RWPE2 (cell line): Measurements from ENCODE around the gene TKFC.

Experiments
- ATAC-seq: fragments of 200-7000 bp; cut with Tn5 transposase; 3 replicates; pipeline ENCODE4 v1.9.1; 2021; ENCODE audit warnings: low read depth
- DNase-seq: peaks from one replicate; pipeline ENCODE4 v3.0.0-alpha.2; 2020; ENCODE audit warnings: low spot score
- H3K27ac ChIP-seq: fragments of 450-650 bp; 2 replicates; pipeline ENCODE4 v1.5.1; 2017; ENCODE audit warnings: mild to moderate bottlenecking; ENCODE audit not compliant: poor library complexity, severe bottlenecking
- H3K27me3 ChIP-seq: fragments of 250-450 bp; sonication (Bioruptor Pico); 2 replicates; pipeline ENCODE4 v1.5.1; 2021; ENCODE audit warnings: mild to moderate bottlenecking, moderate library complexity; ENCODE audit not compliant: insufficient read depth, poor library complexity, severe bottlenecking
- H3K36me3 ChIP-seq: fragments of 250-450 bp; sonication (Bioruptor Pico); 2 replicates; pipeline ENCODE4 v1.5.1; 2020; ENCODE audit warnings: low read depth, mild to moderate bottlenecking, moderate library complexity
- H3K4me1 ChIP-seq: fragments of 250-450 bp; sonication (Bioruptor Pico); 2 replicates; pipeline ENCODE4 v1.5.1; 2021; ENCODE audit warnings: mild to moderate bottlenecking, moderate library complexity; ENCODE audit not compliant: insufficient read depth, poor library complexity, severe bottlenecking
- H3K4me3 ChIP-seq: fragments of 250-450 bp; sonication (Bioruptor Pico); 2 replicates; pipeline ENCODE4 v1.5.1; 2021; ENCODE audit warnings: mild to moderate bottlenecking, moderate library complexity; ENCODE audit not compliant: severe bottlenecking
- H3K9me3 ChIP-seq: fragments of 250-450 bp; sonication (Bioruptor Pico); 2 replicates; pipeline ENCODE4 v1.5.1; 2021; ENCODE audit warnings: mild to moderate bottlenecking, moderate library complexity; ENCODE audit not compliant: severe bottlenecking
- CTCF ChIP-seq: fragments of 450-650 bp; IDR thresholded peaks from one replicate; pipeline ENCODE4 v1.5.1; 2017; ENCODE audit warnings: mild to moderate bottlenecking, moderate library complexity; ENCODE audit not compliant: poor library complexity, severe bottlenecking

Gene TKFC

GRCh38 chr11:61297341-61297740 lies 35.7 kb upstream of the TKFC start:
- no peak for TF ChIP-seq CTCF
- Histone ChIP-seq H3K4me3 (no peak overlapping the region), H3K36me3 (peaks cover 26% of the 10 kb centered on the region), H3K27ac (peak overlapping the region; percentile 50), H3K9me3 (no peaks in the 10 kb centered on the region), H3K27me3 (peaks cover 11% of the 10 kb centered on the region), H3K4me1 (peaks cover 15% of the 10 kb centered on the region)
- ATAC-seq = peak; percentile 26
- DNase-seq = no peak

GRCh38 chr11:61297746-61298145 lies 35.3 kb upstream of the TKFC start:
- peaks cover 11% of the 10 kb centered on the region for H3K27me3 ChIP-seq
- no peak overlapping the region for H3K4me3 ChIP-seq
- H3K36me3 ChIP-seq = peaks cover 30% of the 10 kb centered on the region
- peaks cover 15% of the 10 kb centered on the region for H3K4me1 ChIP-seq
- H3K9me3 ChIP-seq = no peaks in the 10 kb centered on the region
- DNase-seq = no peak
- no peak for TF ChIP-seq CTCF
- ATAC-seq = peak; percentile 76
- peak overlapping the region; percentile 50 for H3K27ac ChIP-seq

- Histone ChIP-seq H3K36me3 (peaks cover 38% of the 10 kb centered on the region), H3K27ac (no peak overlapping the region), H3K4me3 (no peak overlapping the region), H3K4me1 (peaks cover 15% of the 10 kb centered on the region), H3K27me3 (peaks cover 8% of the 10 kb centered on the region), H3K9me3 (no peaks in the 10 kb centered on the region)
- no peak for TF ChIP-seq CTCF
- DNase-seq = no peak
- ATAC-seq = no peak
These were observed 34.3 kb upstream of the TKFC start for GRCh38 chr11:61298663-61299244.

- H3K27ac ChIP-seq = no peak overlapping the region
- no peaks in the 10 kb centered on the region for H3K27me3 ChIP-seq
- ATAC-seq (no peak), DNase-seq (no peak)
- H3K4me3 ChIP-seq = no peak overlapping the region
- no peak for TF ChIP-seq CTCF
- no peaks in the 10 kb centered on the region for H3K9me3 ChIP-seq
- peaks cover 9% of the 10 kb centered on the region for H3K4me1 ChIP-seq
- H3K36me3 ChIP-seq = peaks cover 74% of the 10 kb centered on the region
These were observed 30.5 kb upstream of the TKFC start for GRCh38 chr11:61302550-61302949.

- no peak overlapping the region for H3K27ac ChIP-seq
- H3K4me1 ChIP-seq = no peaks in the 10 kb centered on the region
- H3K4me3 ChIP-seq = no peak overlapping the region
- peaks cover 84% of the 10 kb centered on the region for H3K36me3 ChIP-seq
- no peak for ATAC-seq
- TF ChIP-seq CTCF = no peak
- H3K27me3 ChIP-seq = no peaks in the 10 kb centered on the region
- DNase-seq = no peak
- H3K9me3 ChIP-seq = no peaks in the 10 kb centered on the region
These were observed 29.3 kb upstream of the TKFC start for GRCh38 chr11:61303725-61304124.
